PC-3 (cell line): ENCODE data around the gene BAX.

Experiments used
- CTCF ChIP-seq: fragments of 300-600 bp; sonication (generic); conservative IDR thresholded peaks from 2 replicates; pipeline ENCODE4 v1.5.1; 2017; ENCODE audit warnings: antibody characterized with exemption, low read depth, mild to moderate bottlenecking, low read length
- EZH2 ChIP-seq: fragments of 300-600 bp; sonication (generic); IDR thresholded peaks from one replicate; pipeline ENCODE4 v1.6.1; 2017; ENCODE audit warnings: antibody characterized with exemption, mild to moderate bottlenecking, low read length; ENCODE audit not compliant: unreplicated experiment
- EZH2phosphoT487 ChIP-seq: fragments of 300-600 bp; sonication (generic); IDR thresholded peaks from 2 replicates; pipeline ENCODE4 v1.6.1; 2018; ENCODE audit warnings: mild to moderate bottlenecking, antibody characterized with exemption, low read length, borderline replicate concordance

GRCh38 chr19:48953990-48954594, 583 bp upstream of the BAX start:
- no peak for TF ChIP-seq CTCF
- no peak for TF ChIP-seq EZH2phosphoT487
- no peak for TF ChIP-seq EZH2
